Mesenchymal stem cell (in vitro differentiated cells and primary cell): Measurements from ENCODE around the gene KCNK2.
A peak's percentile ranks its signal among the peaks of the same experiment; 100 is the strongest.

Experiments used
- DNase-seq: peaks from one replicate; pipeline ENCODE4 v3.0.0-alpha.2; 2013
- H2AFZ ChIP-seq: one replicate; pipeline ENCODE4 v1.6.1; 2013; ENCODE audit warnings: low read depth, mild to moderate bottlenecking, control low read depth, inconsistent platforms, low read length, moderate library complexity
- H2AK5ac ChIP-seq: 2 replicates; pipeline ENCODE4 v1.6.1; 2013; ENCODE audit warnings: low read length, moderate library complexity, mild to moderate bottlenecking, inconsistent platforms; ENCODE audit not compliant: severe bottlenecking
- H2BK120ac ChIP-seq: one replicate; pipeline ENCODE4 v1.6.1; 2013; ENCODE audit warnings: low read depth, mild to moderate bottlenecking, inconsistent platforms, low read length, moderate library complexity
- H2BK12ac ChIP-seq, 2 experiments: one replicate each; pipeline ENCODE4 v1.6.1; 2013; ENCODE audit warnings: inconsistent platforms in 2 of 2, low read length in 2 of 2, mild to moderate bottlenecking in 2 of 2, moderate library complexity in 2 of 2, control low read depth in 1 of 2
- H2BK15ac ChIP-seq: one replicate; pipeline ENCODE4 v1.6.1; 2013; ENCODE audit warnings: mild to moderate bottlenecking, low read depth, inconsistent platforms; ENCODE audit not compliant: poor library complexity, severe bottlenecking
- H2BK5ac ChIP-seq: 2 replicates; pipeline ENCODE4 v1.6.1; 2013; ENCODE audit warnings: low read depth, mild to moderate bottlenecking, low read length, control low read depth, inconsistent platforms; ENCODE audit not compliant: poor library complexity, severe bottlenecking
- H3K14ac ChIP-seq, 2 experiments: one replicate each; pipeline ENCODE4 v1.6.1; 2013; ENCODE audit warnings: inconsistent platforms in 2 of 2, low read length in 2 of 2, control low read depth in 1 of 2, mild to moderate bottlenecking in 1 of 2, moderate library complexity in 1 of 2
- H3K18ac ChIP-seq, 2 experiments: one replicate each; pipeline ENCODE4 v1.6.1; 2013; ENCODE audit warnings: inconsistent platforms in 2 of 2, low read length in 2 of 2, control low read depth in 1 of 2, low read depth in 1 of 2, mild to moderate bottlenecking in 1 of 2
- H3K23ac ChIP-seq, 2 experiments: one replicate each; pipeline ENCODE4 v1.6.1; 2013; ENCODE audit warnings: inconsistent platforms in 2 of 2, low read length in 2 of 2, mild to moderate bottlenecking in 2 of 2, moderate library complexity in 2 of 2, control low read depth in 1 of 2
- H3K27ac ChIP-seq: 2 replicates; pipeline ENCODE4 v1.5.1; 2013; ENCODE audit warnings: mild to moderate bottlenecking, moderate library complexity, low read length, control low read depth, inconsistent platforms; ENCODE audit not compliant: poor library complexity, severe bottlenecking
- H3K27me3 ChIP-seq, 2 experiments: 2 replicates each; pipeline versions ENCODE4 v1.6.1 to v1.7.0; 2013; ENCODE audit warnings: low read length in 2 of 2, mild to moderate bottlenecking in 2 of 2, moderate library complexity in 2 of 2, control low read depth in 1 of 2, inconsistent platforms in 1 of 2; ENCODE audit not compliant: control insufficient read depth in 1 of 2, insufficient read depth in 1 of 2
- H3K36me3 ChIP-seq, 2 experiments: 2 replicates each; pipeline versions ENCODE4 v1.6.1 to v1.7.0; 2013; ENCODE audit warnings: low read length in 2 of 2, control low read depth in 1 of 2, inconsistent platforms in 1 of 2, low read depth in 1 of 2, mild to moderate bottlenecking in 1 of 2; ENCODE audit not compliant: insufficient read depth in 2 of 2, control insufficient read depth in 1 of 2
- H3K4ac ChIP-seq, 2 experiments: one replicate each; pipeline ENCODE4 v1.6.1; 2013; ENCODE audit warnings: inconsistent platforms in 2 of 2, low read length in 2 of 2, mild to moderate bottlenecking in 2 of 2, moderate library complexity in 2 of 2, control low read depth in 1 of 2, low read depth in 1 of 2
- H3K4me1 ChIP-seq: 2 replicates; pipeline ENCODE4 v1.6.1; 2013; ENCODE audit warnings: low read depth, low read length, control low read depth; ENCODE audit not compliant: control insufficient read depth, insufficient read depth
- H3K4me2 ChIP-seq: 2 replicates; pipeline ENCODE4 v1.6.1; 2013; ENCODE audit warnings: low read length, mild to moderate bottlenecking, inconsistent platforms; ENCODE audit not compliant: poor library complexity, severe bottlenecking
- H3K4me3 ChIP-seq, 2 experiments: 2 replicates each; pipeline versions ENCODE4 v1.5.1 to v1.7.0; 2013; ENCODE audit warnings: low read length in 2 of 2, mild to moderate bottlenecking in 2 of 2, control low read depth in 1 of 2, low read depth in 1 of 2; ENCODE audit not compliant: insufficient read depth in 1 of 2
- H3K79me1 ChIP-seq: replicated peaks from 2 replicates; pipeline ENCODE4 v1.6.1; 2013; ENCODE audit warnings: mild to moderate bottlenecking, control low read depth, low read length, inconsistent platforms; ENCODE audit not compliant: poor library complexity, severe bottlenecking
- H3K9ac ChIP-seq: 2 replicates; pipeline ENCODE4 v1.7.0; 2013; ENCODE audit warnings: mild to moderate bottlenecking, low read length, moderate library complexity
- H3K9me3 ChIP-seq: 2 replicates; pipeline ENCODE4 v1.7.0; 2013; ENCODE audit warnings: mild to moderate bottlenecking, low read length; ENCODE audit not compliant: control insufficient read depth
- H4K8ac ChIP-seq: one replicate; pipeline ENCODE4 v1.6.1; 2013; ENCODE audit warnings: inconsistent platforms, mild to moderate bottlenecking, low read length, moderate library complexity
- H4K91ac ChIP-seq: one replicate; pipeline ENCODE4 v1.6.1; 2013; ENCODE audit warnings: mild to moderate bottlenecking, low read length, inconsistent platforms
- WGBS: methylation state at CpG from one replicate; pipeline ENCODE4 v1.1.7; 2013; ENCODE audit warnings: mixed read lengths; 5-methylcytosine and 5-hydroxymethylcytosine counted together

KCNK2 gene

DNA sequence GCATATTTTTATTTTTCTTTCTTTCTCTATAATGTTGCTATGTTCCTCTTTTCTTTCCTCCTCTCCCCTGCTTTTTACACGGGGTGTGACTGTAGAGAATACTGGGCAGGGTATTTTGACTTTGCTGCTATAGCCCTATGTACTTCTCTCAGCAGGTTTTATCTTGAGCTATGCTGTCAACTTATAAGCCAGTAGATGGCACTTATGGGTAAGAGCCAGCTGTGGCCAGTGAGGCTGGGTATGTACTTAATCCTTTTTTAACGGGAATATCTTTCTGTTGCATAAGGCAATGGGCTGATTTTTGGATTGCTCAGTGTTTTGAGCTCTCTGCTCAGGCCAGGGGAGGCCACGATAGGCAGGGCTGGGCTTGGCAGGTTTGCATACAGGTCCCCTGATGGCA is 99.0 kb downstream of the KCNK2 start:
- no peak overlapping the region for H3K9ac ChIP-seq
- no peak overlapping the region for H4K8ac ChIP-seq
- no peaks in the 10 kb centered on the region for H3K79me1 ChIP-seq
- no peak overlapping the region for H3K14ac ChIP-seq
- H3K23ac ChIP-seq = no peak overlapping the region
- H3K18ac ChIP-seq = no peak overlapping the region
- peaks cover 0 to 24% of the 10 kb centered on the region in 2 experiments for H3K36me3 ChIP-seq
- H4K91ac ChIP-seq = no peak overlapping the region
- WGBS = 88% methylated on average over 3 of the region's 3 CpGs
- H3K4ac ChIP-seq = no peak overlapping the region
- no peak overlapping the region for H2BK15ac ChIP-seq
- DNase-seq = no peak
- no peak overlapping the region for H3K27ac ChIP-seq
- no peaks in the 10 kb centered on the region for H3K27me3 ChIP-seq
- no peak overlapping the region for H2BK5ac ChIP-seq
- H3K4me2 ChIP-seq = no peak overlapping the region
- no peak overlapping the region for H3K4me3 ChIP-seq
- H2BK12ac ChIP-seq = no peak overlapping the region
- H2BK120ac ChIP-seq = no peak overlapping the region
- H2AFZ ChIP-seq = no peak overlapping the region
- H3K9me3 ChIP-seq = peaks cover 40% of the 10 kb centered on the region
- H3K4me1 ChIP-seq = no peaks in the 10 kb centered on the region
- no peak overlapping the region for H2AK5ac ChIP-seq

DNA sequence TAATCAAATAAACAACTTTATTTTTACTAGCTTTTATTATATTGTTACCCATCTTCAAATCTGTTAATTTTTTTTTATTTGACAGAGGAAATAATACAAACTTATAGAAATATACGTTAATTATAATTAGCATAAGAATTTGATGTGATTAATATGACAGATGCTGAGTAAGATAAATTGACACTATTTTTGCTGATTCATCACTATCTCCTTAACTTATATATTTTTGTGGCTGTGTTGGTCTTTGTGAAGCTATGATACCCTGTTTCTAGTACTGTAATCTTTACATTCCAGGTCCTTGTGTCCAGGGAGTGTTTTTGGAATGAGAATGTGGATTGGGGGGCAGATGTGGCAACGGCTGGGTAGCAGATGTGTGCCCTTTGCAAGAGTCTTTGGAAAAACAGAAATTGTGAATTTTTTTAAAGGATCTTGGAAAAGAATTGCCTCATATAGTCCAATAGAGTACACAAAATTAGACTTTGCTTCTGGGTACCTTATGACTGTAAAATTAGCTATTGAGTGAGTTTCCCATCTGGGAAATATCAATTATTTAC is 102.6 kb downstream of the KCNK2 start:
- Histone ChIP-seq H4K91ac (no peak overlapping the region), H4K8ac (no peak overlapping the region), H3K4ac (no peak overlapping the region), H3K9ac (no peak overlapping the region), H2BK15ac (no peak overlapping the region), H3K4me2 (no peak overlapping the region), H3K23ac (no peak overlapping the region), H3K4me3 (no peak overlapping the region), H3K27me3 (no peaks in the 10 kb centered on the region), H3K9me3 (peaks cover 23% of the 10 kb centered on the region), H3K27ac (no peak overlapping the region), H2BK120ac (no peak overlapping the region), H3K36me3 (peaks cover 0 to 22% of the 10 kb centered on the region in 2 experiments), H2AK5ac (no peak overlapping the region), H3K79me1 (no peaks in the 10 kb centered on the region), H2BK12ac (no peak overlapping the region), H3K18ac (no peak overlapping the region), H2AFZ (no peak overlapping the region), H3K14ac (no peak overlapping the region), H2BK5ac (no peak overlapping the region), H3K4me1 (no peaks in the 10 kb centered on the region)
- WGBS = 100% methylated on average over 1 of the region's 2 CpGs
- no peak for DNase-seq

DNA sequence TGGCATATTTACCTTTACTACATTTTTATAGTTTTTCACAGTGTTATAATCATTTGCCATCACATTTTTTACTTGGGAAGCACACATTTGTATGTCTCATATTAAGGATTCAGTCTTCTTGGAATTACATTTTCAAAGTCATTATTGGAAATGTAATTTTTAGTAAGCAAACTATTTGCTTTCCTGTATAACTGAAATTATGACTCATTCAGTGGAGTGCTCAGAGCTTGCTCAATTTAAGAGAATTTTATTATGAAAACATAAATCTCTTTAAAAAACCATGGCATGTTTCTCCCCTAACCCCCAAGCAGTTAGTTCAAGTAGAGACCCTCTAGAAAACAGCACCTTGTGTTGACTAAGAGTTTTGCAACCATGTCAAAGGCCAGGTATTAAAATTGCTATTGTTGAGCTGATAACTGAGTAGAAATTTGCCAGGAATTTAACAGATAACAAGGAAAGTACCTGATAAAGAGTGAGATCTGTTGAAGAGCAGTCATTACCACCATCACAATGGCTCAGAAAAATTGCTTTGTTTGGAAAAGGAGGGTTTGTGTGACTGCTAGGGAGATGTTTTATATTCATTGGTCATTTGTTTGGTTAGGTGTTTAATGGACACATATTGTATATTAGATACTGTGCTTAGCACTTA is 105.9 kb downstream of the KCNK2 start:
- Histone ChIP-seq H3K27ac (no peak overlapping the region), H3K27me3 (no peaks in the 10 kb centered on the region)

DNA sequence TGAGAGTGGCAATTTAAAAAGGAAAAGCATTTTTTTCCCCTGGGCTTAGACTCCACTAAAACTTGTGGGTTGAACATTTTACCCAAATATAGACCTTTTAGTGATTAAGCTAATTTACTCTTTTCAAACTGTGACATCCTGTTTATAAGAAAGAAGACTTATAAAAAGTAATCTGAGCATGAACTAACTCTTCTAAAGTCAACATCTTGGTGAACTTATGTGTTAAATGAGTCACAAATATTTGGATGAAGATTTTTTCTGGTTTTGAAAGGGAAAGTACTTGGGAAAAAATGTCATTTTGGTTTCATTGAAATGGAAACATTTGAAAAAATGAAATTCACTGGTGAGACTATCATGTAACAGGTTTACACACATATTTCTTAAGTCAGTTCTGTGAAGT is 109.8 kb downstream of the KCNK2 start:
- Histone ChIP-seq H3K4me1 (no peaks in the 10 kb centered on the region), H4K8ac (no peak overlapping the region), H3K9me3 (no peaks in the 10 kb centered on the region), H2BK120ac (no peak overlapping the region), H3K27ac (no peak overlapping the region), H4K91ac (no peak overlapping the region), H3K4me3 (no peak overlapping the region), H3K4ac (no peak overlapping the region), H2AK5ac (no peak overlapping the region), H3K23ac (no peak overlapping the region), H3K14ac (no peak overlapping the region), H2BK5ac (no peak overlapping the region), H3K4me2 (no peak overlapping the region), H3K27me3 (no peaks in the 10 kb centered on the region), H2BK15ac (no peak overlapping the region), H3K36me3 (peaks cover 0 to 5% of the 10 kb centered on the region in 2 experiments), H2BK12ac (no peak overlapping the region), H3K18ac (no peak overlapping the region), H3K79me1 (no peaks in the 10 kb centered on the region), H2AFZ (no peak overlapping the region), H3K9ac (peak overlapping the region; percentile 20)
- peak; percentile 64 for DNase-seq

More for the DNA sequence above, 105.9 kb downstream of the KCNK2 start:
- Histone ChIP-seq H3K4ac (no peak overlapping the region), H3K4me2 (no peak overlapping the region), H4K91ac (no peak overlapping the region), H2BK5ac (no peak overlapping the region), H3K79me1 (no peaks in the 10 kb centered on the region), H2BK12ac (no peak overlapping the region), H4K8ac (no peak overlapping the region), H2AFZ (no peak overlapping the region), H3K14ac (no peak overlapping the region), H3K36me3 (peaks cover 0 to 7% of the 10 kb centered on the region in 2 experiments), H3K9ac (peak overlapping the region; percentile 68), H3K9me3 (no peaks in the 10 kb centered on the region), H3K4me3 (peak overlapping the region in 1 of 2 experiments; percentile 31), H2BK15ac (no peak overlapping the region), H2AK5ac (no peak overlapping the region), H3K18ac (no peak overlapping the region), H2BK120ac (no peak overlapping the region), H3K23ac (no peak overlapping the region), H3K4me1 (no peaks in the 10 kb centered on the region)
- no peak for DNase-seq
